CD14-positive monocyte (primary cell): ENCODE data around the gene IFNGR2. TPM values are rescaled to one million over a fixed set of nuclear protein-coding genes. Genes with fewer than 3 reads are reported as not detected.

Source experiments
- DNase-seq, 3 donors: peaks; one replicate each; pipeline ENCODE4 v3.0.0-alpha.2; 2011 to 2022
- H2AFZ ChIP-seq: 2 replicates; pipeline ENCODE4 v1.6.0; 2012; ENCODE audit warnings: mild to moderate bottlenecking, low read depth, low read length, inconsistent platforms; ENCODE audit not compliant: insufficient read depth, poor library complexity, severe bottlenecking
- H3K27ac ChIP-seq, 2 donors: 1 replicate in 1 of 2; 2 replicates in 1 of 2; pipeline ENCODE4 v1.5.1; 2012 to 2013; ENCODE audit warnings: low read length in 2 of 2, control low read depth in 1 of 2, inconsistent platforms in 1 of 2, low read depth in 1 of 2, mild to moderate bottlenecking in 1 of 2
- H3K27me3 ChIP-seq, 2 donors: one replicate each; pipeline versions ENCODE4 v1.6.0 to v1.6.1; 2011 to 2013; ENCODE audit warnings: low read length in 2 of 2; ENCODE audit not compliant: control insufficient read depth in 2 of 2, insufficient read depth in 2 of 2
- H3K36me3 ChIP-seq, 2 donors: replicated peaks in 1 of 2; 1 replicate in 1 of 2; 2 replicates in 1 of 2; pipeline versions ENCODE4 v1.5.1 to v1.6.1; 2012 to 2013; ENCODE audit warnings: low read length in 2 of 2, control low read depth in 1 of 2, inconsistent platforms in 1 of 2, mild to moderate bottlenecking in 1 of 2; ENCODE audit not compliant: insufficient read depth in 2 of 2, control insufficient read depth in 1 of 2
- H3K4me1 ChIP-seq, 2 donors: 1 replicate in 1 of 2; 2 replicates in 1 of 2; pipeline versions ENCODE4 v1.5.1 to v1.6.1; 2012 to 2013; ENCODE audit warnings: low read length in 2 of 2, control low read depth in 1 of 2, inconsistent platforms in 1 of 2, mild to moderate bottlenecking in 1 of 2, moderate library complexity in 1 of 2; ENCODE audit not compliant: insufficient read depth in 2 of 2, control insufficient read depth in 1 of 2
- H3K4me2 ChIP-seq: replicated peaks from 2 replicates; pipeline ENCODE3; 2012; ENCODE audit warnings: low read length, moderate library complexity, mild to moderate bottlenecking; ENCODE audit not compliant: poor library complexity, severe bottlenecking; ENCODE audit errors: extremely low read depth
- H3K4me3 ChIP-seq, 3 experiments: fragments of 200-600 bp in 1 of 3; sonication (generic) in 1 of 3; replicated peaks in 1 of 3; 1 replicate in 2 of 3; 2 replicates in 1 of 3; pipeline ENCODE4 v1.5.1; 2011 to 2013; ENCODE audit warnings: low read length in 3 of 3, mild to moderate bottlenecking in 3 of 3, control low read depth in 2 of 3, low read depth in 2 of 3, inconsistent platforms in 1 of 3, moderate library complexity in 1 of 3
- H3K79me2 ChIP-seq: 2 replicates; pipeline ENCODE4 v1.6.0; 2012; ENCODE audit warnings: mild to moderate bottlenecking, control low read depth, inconsistent platforms, low read length, moderate library complexity; ENCODE audit not compliant: insufficient read depth
- H3K9ac ChIP-seq: 2 replicates; pipeline ENCODE4 v1.6.0; 2017; ENCODE audit warnings: low read length, mild to moderate bottlenecking; ENCODE audit not compliant: insufficient read depth, poor library complexity, severe bottlenecking
- H3K9me3 ChIP-seq, 2 donors: replicated peaks in 1 of 2; 1 replicate in 1 of 2; 2 replicates in 1 of 2; pipeline versions ENCODE4 v1.5.1 to v1.6.1; 2012 to 2013; ENCODE audit warnings: low read length in 2 of 2, control low read depth in 1 of 2; ENCODE audit not compliant: control insufficient read depth in 1 of 2, insufficient read depth in 1 of 2
- H4K20me1 ChIP-seq: 2 replicates; pipeline ENCODE4 v1.6.0; 2012; ENCODE audit warnings: mild to moderate bottlenecking, low read length, control low read depth, moderate library complexity; ENCODE audit not compliant: insufficient read depth
- H3K27ac Mint-ChIP-seq, 7 donors: one replicate each; pipeline ENCODE4 v1.8.0; 2020; ENCODE audit warnings: mild to moderate bottlenecking in 7 of 7, mixed read lengths in 7 of 7, moderate library complexity in 6 of 7, inconsistent platforms in 2 of 7
- H3K27me3 Mint-ChIP-seq, 3 donors: one replicate each; pipeline ENCODE4 v1.8.0; 2021 to 2022; ENCODE audit warnings: low read depth in 3 of 3, mild to moderate bottlenecking in 3 of 3, mixed read lengths in 3 of 3, moderate library complexity in 3 of 3, inconsistent platforms in 1 of 3
- H3K36me3 Mint-ChIP-seq, 2 donors: one replicate each; pipeline ENCODE4 v1.8.0; 2020; ENCODE audit warnings: mixed read lengths in 2 of 2, inconsistent platforms in 1 of 2, mild to moderate bottlenecking in 1 of 2
- H3K4me1 Mint-ChIP-seq: one replicate; pipeline ENCODE4 v1.8.0; 2020; ENCODE audit warnings: mild to moderate bottlenecking, mixed read lengths
- H3K4me3 Mint-ChIP-seq, 2 donors: one replicate each; pipeline ENCODE4 v1.8.0; 2020; ENCODE audit warnings: mild to moderate bottlenecking in 2 of 2, mixed read lengths in 2 of 2, moderate library complexity in 1 of 2
- H3K9me3 Mint-ChIP-seq, 7 donors: one replicate each; pipeline ENCODE4 v1.8.0; 2020 to 2022; ENCODE audit warnings: mixed read lengths in 7 of 7, mild to moderate bottlenecking in 6 of 7, moderate library complexity in 6 of 7, inconsistent platforms in 2 of 7
- CTCF ChIP-seq: fragments of 200-600 bp; IDR thresholded peaks from one replicate; pipeline ENCODE4 v1.8.0; 2022; ENCODE audit warnings: antibody characterized with exemption, mild to moderate bottlenecking
- WGBS: methylation state at CpG from one replicate; pipeline ENCODE4 v1.1.5; 2013; ENCODE audit warnings: missing lambda C conversion rate; ENCODE audit not compliant: insufficient coverage; 5-methylcytosine and 5-hydroxymethylcytosine counted together
- intact Hi-C, 2 donors: fragments of 100-400 bp; cut with micrococcal nuclease; formaldehyde crosslinking; loops; one replicate each; pipeline versions ENCODE4 v1.15.0 to v1.15.1; 2023
- polyA plus RNA-seq, 3 donors: library from polyadenylated mRNA; depleted of rRNA in 1 of 3; unstranded in 2 of 3; stranded (reverse) in 1 of 3; fragments of 300-500 nt in 2 of 3; fragments of >200 nt in 1 of 3; fragmentation: Illumina TruSeq in 2 of 3; gene quantifications; 1 replicate in 2 of 3; 2 replicates in 1 of 3; pipeline ENCODE4 v1.2.3, GENCODE V29; 2012 to 2021

IFNGR2 gene
- polyA plus RNA-seq, 3 donors: 204 to 324 (median 260) TPM

- no peaks in the 10 kb centered on the region for H3K9me3 Mint-ChIP-seq
- H3K27ac Mint-ChIP-seq: peak overlapping the region in 6 of 7 donors; percentile 5 to 80 (median 38)
- Histone ChIP-seq H3K27ac (peak overlapping the region in 1 of 2 donors; percentile 53), H2AFZ (no peak overlapping the region), H3K79me2 (peaks cover 1% of the 10 kb centered on the region), H4K20me1 (peaks cover 35% of the 10 kb centered on the region), H3K9ac (no peak overlapping the region), H3K9me3 (no peaks in the 10 kb centered on the region), H3K27me3 (no peaks in the 10 kb centered on the region), H3K36me3 (peaks cover 16 to 17% of the 10 kb centered on the region in 2 donors), H3K4me1 (peaks cover 7 to 23% of the 10 kb centered on the region in 2 donors), H3K4me2 (no peak overlapping the region), H3K4me3 (no peak overlapping the region)
- peaks cover 0 to 1% (median 0%) of the 10 kb centered on the region in 3 donors for H3K27me3 Mint-ChIP-seq
- no peak overlapping the region for H3K4me3 Mint-ChIP-seq
- WGBS: 100% methylated on average over 2 of the region's 11 CpGs
- DNase-seq: peak in 2 of 3 donors; percentile 14 to 28
- intact Hi-C loops: loop anchor here in 1 of 2 donors (5.0 kb wide), 1 partner anchor 244 kb away; no protein-coding TSS in a partner anchor
- H3K4me1 Mint-ChIP-seq: peaks cover 20% of the 10 kb centered on the region
- H3K36me3 Mint-ChIP-seq: peaks cover 30 to 35% of the 10 kb centered on the region in 2 donors
- no peak for TF ChIP-seq CTCF
Observed at GRCh38 chr21:33441489-33442477, 38.6 kb downstream of the IFNGR2 start.

GRCh38 chr21:33443194-33443593 lies 40.0 kb downstream of the IFNGR2 start:
- Mint-ChIP-seq H3K36me3 (peaks cover 23 to 26% of the 10 kb centered on the region in 2 donors), H3K27me3 (peaks cover 0 to 1% (median 0%) of the 10 kb centered on the region in 3 donors), H3K4me1 (peaks cover 20% of the 10 kb centered on the region), H3K9me3 (no peaks in the 10 kb centered on the region), H3K4me3 (no peak overlapping the region), H3K27ac (peak overlapping the region in 4 of 7 donors; percentile 3 to 26 (median 14))
- H3K4me1 ChIP-seq: peaks cover 7 to 23% of the 10 kb centered on the region in 2 donors
- intact Hi-C loops: loop anchor here in 1 of 2 donors (5.0 kb wide), 1 partner anchor 246 kb away; no protein-coding TSS in a partner anchor
- H3K4me3 ChIP-seq: no peak overlapping the region
- no peak for DNase-seq
- H3K4me2 ChIP-seq: no peak overlapping the region
- 96% methylated on average over 3 of the region's 5 CpGs for WGBS
- no peak overlapping the region for H2AFZ ChIP-seq
- no peaks in the 10 kb centered on the region for H3K79me2 ChIP-seq
- no peaks in the 10 kb centered on the region for H3K9me3 ChIP-seq
- no peak for TF ChIP-seq CTCF
- H3K27me3 ChIP-seq: no peaks in the 10 kb centered on the region
- H3K27ac ChIP-seq: no peak overlapping the region
- no peak overlapping the region for H3K9ac ChIP-seq
- peaks cover 21% of the 10 kb centered on the region for H4K20me1 ChIP-seq
- H3K36me3 ChIP-seq: peaks cover 1 to 13% of the 10 kb centered on the region in 2 donors
